Trophoblast cell (in vitro differentiated cells and primary cell): ENCODE data around the gene NEUROD6.

Experiments used
- DNase-seq, 2 donors: peaks; one replicate each; pipeline ENCODE4 v3.0.0-alpha.2; 2016
- H2AFZ ChIP-seq: 2 replicates; pipeline ENCODE4 v1.6.1; 2013; ENCODE audit warnings: low read length, moderate library complexity, mild to moderate bottlenecking; ENCODE audit not compliant: insufficient read depth, poor library complexity
- H2AK5ac ChIP-seq: 2 replicates; pipeline ENCODE4 v1.6.1; 2013; ENCODE audit warnings: mild to moderate bottlenecking, low read length
- H2BK120ac ChIP-seq: 2 replicates; pipeline ENCODE4 v1.6.1; 2013; ENCODE audit warnings: low read length, mild to moderate bottlenecking, moderate library complexity; ENCODE audit not compliant: insufficient read depth, poor library complexity
- H2BK12ac ChIP-seq: 2 replicates; pipeline ENCODE4 v1.6.1; 2013; ENCODE audit warnings: mild to moderate bottlenecking, low read length, moderate library complexity
- H2BK5ac ChIP-seq: 2 replicates; pipeline ENCODE4 v1.6.1; 2013; ENCODE audit warnings: low read length, low read depth, moderate library complexity, mild to moderate bottlenecking; ENCODE audit not compliant: poor library complexity
- H3K14ac ChIP-seq: 2 replicates; pipeline ENCODE4 v1.6.1; 2013; ENCODE audit warnings: mild to moderate bottlenecking, low read length
- H3K18ac ChIP-seq: 2 replicates; pipeline ENCODE4 v1.6.1; 2013; ENCODE audit warnings: mild to moderate bottlenecking, low read length
- H3K23ac ChIP-seq: 2 replicates; pipeline ENCODE4 v1.6.1; 2013; ENCODE audit warnings: low read length
- H3K27ac ChIP-seq: 2 replicates; pipeline ENCODE4 v1.5.1; 2013; ENCODE audit warnings: low read depth, mild to moderate bottlenecking, inconsistent platforms, low read length, moderate library complexity
- H3K27me3 ChIP-seq: 2 replicates; pipeline ENCODE4 v1.6.1; 2013; ENCODE audit warnings: inconsistent platforms, mild to moderate bottlenecking, low read length, moderate library complexity; ENCODE audit not compliant: insufficient read depth
- H3K36me3 ChIP-seq, 2 experiments: 1 replicate in 1 of 2; 2 replicates in 1 of 2; pipeline ENCODE4 v1.6.1; 2013; ENCODE audit warnings: low read length in 2 of 2, mild to moderate bottlenecking in 2 of 2, moderate library complexity in 1 of 2; ENCODE audit not compliant: insufficient read depth in 2 of 2, control insufficient read depth in 1 of 2
- H3K4ac ChIP-seq: 2 replicates; pipeline ENCODE4 v1.6.1; 2013; ENCODE audit warnings: low read depth, mild to moderate bottlenecking, low read length, moderate library complexity
- H3K4me1 ChIP-seq, 2 experiments: 1 replicate in 1 of 2; 2 replicates in 1 of 2; pipeline ENCODE4 v1.6.1; 2013; ENCODE audit warnings: low read length in 2 of 2, mild to moderate bottlenecking in 2 of 2, moderate library complexity in 1 of 2; ENCODE audit not compliant: insufficient read depth in 2 of 2, control insufficient read depth in 1 of 2
- H3K4me2 ChIP-seq: 2 replicates; pipeline ENCODE4 v1.6.1; 2013; ENCODE audit warnings: inconsistent platforms, mild to moderate bottlenecking, low read length, moderate library complexity
- H3K4me3 ChIP-seq: 2 replicates; pipeline ENCODE4 v1.5.1; 2013; ENCODE audit warnings: mild to moderate bottlenecking, low read depth, low read length, inconsistent platforms
- H3K79me1 ChIP-seq: one replicate; pipeline ENCODE4 v1.6.1; 2013; ENCODE audit warnings: low read length
- H3K79me2 ChIP-seq: 2 replicates; pipeline ENCODE4 v1.6.1; 2013; ENCODE audit warnings: low read length, mild to moderate bottlenecking; ENCODE audit not compliant: control insufficient read depth, insufficient read depth, poor library complexity
- H3K9ac ChIP-seq: 2 replicates; pipeline ENCODE4 v1.6.1; 2013; ENCODE audit warnings: mild to moderate bottlenecking, low read length
- H3K9me3 ChIP-seq: 2 replicates; pipeline ENCODE4 v1.6.1; 2013; ENCODE audit warnings: low read depth, mild to moderate bottlenecking, control low read depth, inconsistent platforms, low read length; ENCODE audit not compliant: insufficient read depth
- H4K12ac ChIP-seq: 2 replicates; pipeline ENCODE4 v1.6.1; 2013; ENCODE audit warnings: low read depth, mild to moderate bottlenecking, low read length, moderate library complexity
- H4K8ac ChIP-seq: 2 replicates; pipeline ENCODE4 v1.6.1; 2013; ENCODE audit warnings: low read depth, mild to moderate bottlenecking, low read length, moderate library complexity
- H4K91ac ChIP-seq: one replicate; pipeline ENCODE4 v1.6.1; 2013; ENCODE audit warnings: low read depth, mild to moderate bottlenecking, low read length, moderate library complexity
- WGBS: extraction: QIAGEN DNeasy Blood & Tissue Kit; methylation state at CpG from one replicate; pipeline ENCODE4 v1.1.7; 2013; ENCODE audit warnings: missing lambda C conversion rate; ENCODE audit not compliant: insufficient read length, insufficient coverage; ENCODE audit errors: extremely low coverage; 5-methylcytosine and 5-hydroxymethylcytosine counted together

Gene NEUROD6

DNA sequence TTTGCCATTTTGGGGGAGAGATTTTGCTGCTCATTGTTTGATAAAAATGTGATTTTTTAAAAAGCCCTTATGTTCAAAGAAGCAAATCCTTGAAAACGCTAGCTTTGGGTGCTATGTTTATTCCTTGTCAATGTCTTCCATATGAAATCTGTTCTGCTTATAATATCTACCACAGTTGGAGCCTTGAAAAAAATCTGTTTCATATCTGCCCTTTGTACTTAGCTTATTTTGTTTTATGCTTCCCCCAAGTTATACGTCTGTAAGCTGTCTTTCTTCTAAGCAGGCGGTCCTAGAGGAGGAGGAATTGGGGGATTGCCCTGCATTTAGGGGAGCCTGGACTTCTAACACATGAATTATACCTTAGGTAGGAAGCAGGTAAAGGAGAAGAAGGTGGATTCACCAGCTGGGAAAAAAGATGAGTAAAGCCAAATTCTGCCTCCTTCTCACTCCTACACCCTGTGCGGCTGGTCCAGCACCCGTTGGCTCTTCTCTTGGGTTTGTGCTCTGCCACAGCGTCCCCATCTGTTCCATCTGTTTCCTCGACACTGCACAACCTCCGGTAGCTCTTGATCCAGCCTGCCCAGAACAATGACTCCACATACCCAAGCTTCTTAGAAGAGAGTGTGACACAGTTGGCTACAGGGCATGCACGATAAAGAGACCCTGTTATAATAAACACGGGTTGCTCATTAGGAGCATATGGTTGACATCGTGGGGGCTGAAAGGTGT lies 31.9 kb upstream of the NEUROD6 start:
- no peak overlapping the region for H3K14ac ChIP-seq
- no peak overlapping the region for H3K23ac ChIP-seq
- H2BK12ac ChIP-seq, result no peak overlapping the region
- no peak overlapping the region for H2BK5ac ChIP-seq
- no peak overlapping the region for H2AK5ac ChIP-seq
- H2BK120ac ChIP-seq, result no peak overlapping the region
- no peaks in the 10 kb centered on the region for H3K9me3 ChIP-seq
- H3K4ac ChIP-seq, result no peak overlapping the region
- no peak overlapping the region for H4K12ac ChIP-seq
- H3K79me1 ChIP-seq, result no peaks in the 10 kb centered on the region
- H3K9ac ChIP-seq, result no peak overlapping the region
- H4K91ac ChIP-seq, result no peak overlapping the region
- no peaks in the 10 kb centered on the region for H3K27me3 ChIP-seq
- H3K27ac ChIP-seq, result no peak overlapping the region
- no CpG with 5 or more reads among the region's 11 CpGs for WGBS
- no peak overlapping the region for H3K4me3 ChIP-seq
- H3K36me3 ChIP-seq, result no peaks in the 10 kb centered on the region
- no peaks in the 10 kb centered on the region for H3K79me2 ChIP-seq
- no peak overlapping the region for H4K8ac ChIP-seq
- no peak overlapping the region for H3K18ac ChIP-seq
- no peak for DNase-seq
- no peak overlapping the region for H2AFZ ChIP-seq
- peaks cover 2 to 3% of the 10 kb centered on the region in 2 experiments for H3K4me1 ChIP-seq
- no peak overlapping the region for H3K4me2 ChIP-seq

- Histone ChIP-seq H3K4ac (no peak overlapping the region), H2BK5ac (no peak overlapping the region), H4K8ac (no peak overlapping the region), H4K91ac (no peak overlapping the region), H2BK12ac (no peak overlapping the region), H3K9ac (no peak overlapping the region), H3K27ac (no peak overlapping the region), H2BK120ac (no peak overlapping the region), H3K79me2 (no peaks in the 10 kb centered on the region), H2AFZ (no peak overlapping the region), H3K27me3 (no peaks in the 10 kb centered on the region), H3K14ac (no peak overlapping the region), H3K79me1 (no peaks in the 10 kb centered on the region), H4K12ac (no peak overlapping the region), H2AK5ac (no peak overlapping the region), H3K4me2 (no peak overlapping the region), H3K9me3 (no peaks in the 10 kb centered on the region), H3K36me3 (no peaks in the 10 kb centered on the region), H3K23ac (no peak overlapping the region), H3K4me1 (peaks cover 2 to 3% of the 10 kb centered on the region in 2 experiments), H3K18ac (no peak overlapping the region), H3K4me3 (no peak overlapping the region)
- DNase-seq, result no peak
- no CpG with 5 or more reads among the region's 2 CpGs for WGBS
Observed at GRCh38 chr7:31371621-31372020, 31.1 kb upstream of the NEUROD6 start.

DNA sequence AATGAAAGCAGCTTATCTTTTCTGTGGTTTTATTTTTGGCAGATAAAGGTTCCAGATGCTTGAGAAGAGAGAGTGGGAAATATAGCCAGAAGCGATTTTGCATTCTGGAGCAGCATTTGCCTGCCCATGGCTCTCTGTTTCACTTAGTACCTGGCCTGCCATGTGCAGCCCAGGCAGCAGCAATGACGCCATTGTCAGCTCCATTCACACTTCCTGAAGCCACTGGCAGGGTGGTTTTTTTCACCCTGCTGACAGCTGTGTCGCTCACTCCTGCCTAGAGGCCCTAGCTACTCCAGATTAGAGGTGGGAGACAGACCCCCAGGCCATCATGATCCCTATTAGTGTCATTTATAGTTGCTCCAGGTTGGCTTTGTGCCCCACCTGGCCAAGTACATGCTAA lies 30.1 kb upstream of the NEUROD6 start:
- no peaks in the 10 kb centered on the region for H3K79me1 ChIP-seq
- no CpG with 5 or more reads among the region's 3 CpGs for WGBS
- H3K9ac ChIP-seq, result no peak overlapping the region
- no peak overlapping the region for H4K12ac ChIP-seq
- no peak overlapping the region for H2AFZ ChIP-seq
- H2BK120ac ChIP-seq, result no peak overlapping the region
- H3K14ac ChIP-seq, result no peak overlapping the region
- H4K91ac ChIP-seq, result no peak overlapping the region
- no peaks in the 10 kb centered on the region for H3K27me3 ChIP-seq
- no peak overlapping the region for H2BK12ac ChIP-seq
- peaks cover 2 to 3% of the 10 kb centered on the region in 2 experiments for H3K4me1 ChIP-seq
- H3K9me3 ChIP-seq, result no peaks in the 10 kb centered on the region
- H3K18ac ChIP-seq, result no peak overlapping the region
- H3K79me2 ChIP-seq, result no peaks in the 10 kb centered on the region
- no peak overlapping the region for H4K8ac ChIP-seq
- no peak overlapping the region for H2AK5ac ChIP-seq
- no peak overlapping the region for H3K4me2 ChIP-seq
- H3K4me3 ChIP-seq, result no peak overlapping the region
- H2BK5ac ChIP-seq, result no peak overlapping the region
- no peaks in the 10 kb centered on the region for H3K36me3 ChIP-seq
- H3K27ac ChIP-seq, result no peak overlapping the region
- no peak overlapping the region for H3K23ac ChIP-seq
- no peak for DNase-seq
- no peak overlapping the region for H3K4ac ChIP-seq

- no peak overlapping the region for H2BK5ac ChIP-seq
- no peak overlapping the region for H2BK120ac ChIP-seq
- H3K9me3 ChIP-seq, result no peaks in the 10 kb centered on the region
- no peak overlapping the region for H3K9ac ChIP-seq
- no peak overlapping the region for H3K4ac ChIP-seq
- no peak overlapping the region for H4K91ac ChIP-seq
- no peaks in the 10 kb centered on the region for H3K79me2 ChIP-seq
- no peak overlapping the region for H4K12ac ChIP-seq
- no peak overlapping the region for H3K23ac ChIP-seq
- no peak overlapping the region for H3K18ac ChIP-seq
- WGBS, result no CpG with 5 or more reads among the region's 10 CpGs
- H4K8ac ChIP-seq, result no peak overlapping the region
- no peaks in the 10 kb centered on the region for H3K36me3 ChIP-seq
- H3K4me2 ChIP-seq, result no peak overlapping the region
- H3K4me1 ChIP-seq, result peaks cover 2 to 3% of the 10 kb centered on the region in 2 experiments
- H3K4me3 ChIP-seq, result no peak overlapping the region
- H3K14ac ChIP-seq, result no peak overlapping the region
- H2BK12ac ChIP-seq, result no peak overlapping the region
- no peak overlapping the region for H3K27ac ChIP-seq
- no peak for DNase-seq
- H3K79me1 ChIP-seq, result no peaks in the 10 kb centered on the region
- H3K27me3 ChIP-seq, result no peaks in the 10 kb centered on the region
- no peak overlapping the region for H2AFZ ChIP-seq
- H2AK5ac ChIP-seq, result no peak overlapping the region
Observed at GRCh38 chr7:31368620-31369019, 28.1 kb upstream of the NEUROD6 start.
